OCI-LY1 (cell line): ENCODE measurements around the gene GADD45B.

ENCODE experiments used
- H2AFZ ChIP-seq: fragments of 200-600 bp; sonication (generic), shearing (Covaris generic); 2 replicates; pipeline ENCODE4 v1.6.0; 2014; ENCODE audit warnings: antibody characterized with exemption, mild to moderate bottlenecking, low read length
- H3F3A ChIP-seq: fragments of 200-600 bp; sonication (generic), shearing (Covaris generic); 2 replicates; pipeline ENCODE4 v1.6.0; 2014; ENCODE audit warnings: mild to moderate bottlenecking, antibody characterized with exemption, low read length, moderate library complexity; ENCODE audit not compliant: insufficient read depth
- H3K27ac ChIP-seq: fragments of 200-600 bp; sonication (generic); 2 replicates; pipeline ENCODE4 v1.5.1; 2014; ENCODE audit warnings: low read length, mixed run types, mild to moderate bottlenecking, low read depth; ENCODE audit not compliant: poor library complexity, severe bottlenecking
- H3K27me3 ChIP-seq: fragments of 200-600 bp; sonication (generic); 2 replicates; pipeline ENCODE4 v1.6.0; 2014; ENCODE audit warnings: antibody characterized with exemption, mild to moderate bottlenecking, low read length, moderate library complexity; ENCODE audit not compliant: insufficient read depth
- H3K36me3 ChIP-seq: fragments of 200-600 bp; sonication (generic); 2 replicates; pipeline ENCODE4 v1.6.1; 2014; ENCODE audit warnings: mild to moderate bottlenecking, antibody characterized with exemption, low read length, moderate library complexity, mixed read lengths; ENCODE audit not compliant: insufficient read depth
- H3K4me1 ChIP-seq: fragments of 200-600 bp; sonication (generic); 2 replicates; pipeline ENCODE4 v1.5.1; 2014; ENCODE audit warnings: mild to moderate bottlenecking, low read length, moderate library complexity; ENCODE audit not compliant: insufficient read depth, severe bottlenecking
- H3K4me2 ChIP-seq: fragments of 200-600 bp; sonication (generic), shearing (Covaris generic); 2 replicates; pipeline ENCODE4 v1.6.1; 2014; ENCODE audit warnings: low read length
- H3K4me3 ChIP-seq: fragments of 200-600 bp; sonication (generic); 2 replicates; pipeline ENCODE4 v1.5.1; 2014; ENCODE audit warnings: low read length, low read depth, mild to moderate bottlenecking, mixed read lengths; ENCODE audit not compliant: poor library complexity, severe bottlenecking
- H3K79me2 ChIP-seq: fragments of 200-600 bp; shearing (Covaris generic); 2 replicates; pipeline ENCODE4 v1.6.1; 2016; ENCODE audit warnings: mixed run types, low read length, mixed read lengths; ENCODE audit not compliant: insufficient read depth
- H3K9ac ChIP-seq: fragments of 200-600 bp; sonication (generic), shearing (Covaris generic); 2 replicates; pipeline ENCODE4 v1.6.1; 2014; ENCODE audit warnings: mild to moderate bottlenecking, low read length, mixed read lengths
- H3K9me2 ChIP-seq: fragments of 200-600 bp; sonication (generic), shearing (Covaris generic); 2 replicates; pipeline ENCODE4 v1.6.1; 2014; ENCODE audit warnings: low read depth, mild to moderate bottlenecking, low read length, mixed read lengths
- H3K9me3 ChIP-seq: fragments of 200-600 bp; shearing (Covaris generic); 2 replicates; pipeline ENCODE4 v1.6.1; 2014; ENCODE audit warnings: low read length, mixed read lengths
- H4K20me1 ChIP-seq: fragments of 200-600 bp; sonication (generic), shearing (Covaris generic); 2 replicates; pipeline ENCODE4 v1.6.0; 2016; ENCODE audit warnings: mild to moderate bottlenecking, low read length; ENCODE audit not compliant: insufficient read depth
- CTCF ChIP-seq: fragments of 200-600 bp; sonication (generic), shearing (Covaris generic); IDR thresholded peaks from 2 replicates; pipeline ENCODE4 v1.5.1; 2017; ENCODE audit warnings: mild to moderate bottlenecking, antibody characterized with exemption, low read length, moderate library complexity, mixed read lengths
- EZH2 ChIP-seq: fragments of 200-600 bp; sonication (generic), shearing (Covaris generic); IDR thresholded peaks from 2 replicates; pipeline ENCODE4 v1.8.0; 2017; ENCODE audit warnings: borderline replicate concordance, mixed run types, mild to moderate bottlenecking, antibody characterized with exemption, low read length, moderate library complexity, mixed read lengths

The GADD45B gene

GRCh38 chr19:2444251-2445002 lies 31.5 kb upstream of the GADD45B start:
- H3K27ac ChIP-seq, result no peak overlapping the region
- H3K36me3 ChIP-seq, result peaks cover 44% of the 10 kb centered on the region
- H4K20me1 ChIP-seq, result no peaks in the 10 kb centered on the region
- no peak for TF ChIP-seq CTCF
- no peak for TF ChIP-seq EZH2
- no peak overlapping the region for H3K4me2 ChIP-seq
- no peak overlapping the region for H3K9ac ChIP-seq
- H3F3A ChIP-seq, result no peaks in the 10 kb centered on the region
- H3K9me2 ChIP-seq, result no peaks in the 10 kb centered on the region
- H3K4me3 ChIP-seq, result no peak overlapping the region
- no peaks in the 10 kb centered on the region for H3K27me3 ChIP-seq
- peaks cover 18% of the 10 kb centered on the region for H3K4me1 ChIP-seq
- H3K79me2 ChIP-seq, result peaks cover 7% of the 10 kb centered on the region; the same call in 1 of the 2 replicates
- H3K9me3 ChIP-seq, result no peaks in the 10 kb centered on the region
- H2AFZ ChIP-seq, result no peak overlapping the region

GRCh38 chr19:2446381-2446780 lies 29.5 kb upstream of the GADD45B start:
- Histone ChIP-seq H3K9me2 (no peaks in the 10 kb centered on the region), H3K36me3 (peaks cover 43% of the 10 kb centered on the region), H3K9me3 (no peaks in the 10 kb centered on the region), H3K4me2 (peak overlapping the region; percentile 4; the same call in 1 of the 2 replicates), H2AFZ (no peak overlapping the region), H4K20me1 (no peaks in the 10 kb centered on the region), H3K79me2 (peaks cover 16% of the 10 kb centered on the region), H3K4me3 (no peak overlapping the region), H3K4me1 (peaks cover 18% of the 10 kb centered on the region), H3K27me3 (no peaks in the 10 kb centered on the region), H3K9ac (no peak overlapping the region), H3K27ac (peak overlapping the region; percentile 66), H3F3A (no peaks in the 10 kb centered on the region)
- no peak for TF ChIP-seq EZH2
- peak; percentile 20; the same call in 1 of the 2 replicates for TF ChIP-seq CTCF

GRCh38 chr19:2449019-2449418 lies 26.9 kb upstream of the GADD45B start:
- Histone ChIP-seq H3K9me2 (no peaks in the 10 kb centered on the region), H3K9me3 (no peaks in the 10 kb centered on the region), H3K9ac (no peak overlapping the region), H3K27ac (no peak overlapping the region), H3K4me2 (no peak overlapping the region), H4K20me1 (no peaks in the 10 kb centered on the region), H3K4me1 (peaks cover 27% of the 10 kb centered on the region), H3K79me2 (peaks cover 26% of the 10 kb centered on the region), H3K27me3 (no peaks in the 10 kb centered on the region), H3F3A (no peaks in the 10 kb centered on the region), H3K4me3 (no peak overlapping the region), H2AFZ (no peak overlapping the region), H3K36me3 (peaks cover 27% of the 10 kb centered on the region; the same call in 1 of the 2 replicates)
- TF ChIP-seq EZH2, result no peak
- TF ChIP-seq CTCF, result no peak
